ENCODE data around the gene CROCC2.
"Not testable (repeated sequence)": the region's sequence is repeated elsewhere in the genome, so short reads cannot be mapped to it uniquely, and the experiment has no call there.

CROCC2 gene

GRCh38 chr2:240972636-240973521, 66.7 kb downstream of the CROCC2 start:
- TF ChIP-seq PKNOX1 (IDR thresholded peaks at IDR 0.05) = no peak
- TF ChIP-seq LEF1 (IDR thresholded peaks at IDR 0.05; ENCODE audit: borderline replicate concordance) = no peak
- no peak for TF ChIP-seq L3MBTL2 (conservative IDR thresholded peaks at IDR 0.05)
- TF ChIP-seq BHLHE40 (IDR thresholded peaks at IDR 0.05; ENCODE audit: borderline replicate concordance) = no peak
- no peak for TF ChIP-seq CTBP1 (IDR thresholded peaks at IDR 0.05; ENCODE audit: borderline replicate concordance)
- no peak for TF ChIP-seq ELF4 (IDR thresholded peaks at IDR 0.05)
- TF ChIP-seq NFRKB (IDR thresholded peaks at IDR 0.05) = no peak
- no peak for TF ChIP-seq FOXA1 (IDR thresholded peaks at IDR 0.05)
- TF ChIP-seq FOXM1 (IDR thresholded peaks at IDR 0.05; ENCODE audit: borderline replicate concordance) = no peak
- TF ChIP-seq SUZ12 (IDR thresholded peaks at IDR 0.05) = no peak
- TF ChIP-seq TARDBP (IDR thresholded peaks at IDR 0.05) = no peak
- TF ChIP-seq ARNT (IDR thresholded peaks at IDR 0.05) = no peak
- ChIA-PET CTCF (no interaction called here), POLR2A (no interaction called here)
- no peak for DNase-seq (ENCODE audit: extremely low spot score)

GRCh38 chr2:240974771-240975572, 68.8 kb downstream of the CROCC2 start:
- ChIA-PET POLR2A (no interaction called here), CTCF (no interaction called here)
- no peak for DNase-seq (ENCODE audit: extremely low spot score)
- TF ChIP-seq ZNF384 (IDR thresholded peaks at IDR 0.05) (no peak), SUZ12 (IDR thresholded peaks at IDR 0.05) (no peak), CTBP1 (IDR thresholded peaks at IDR 0.05; ENCODE audit: borderline replicate concordance) (no peak), ARNT (IDR thresholded peaks at IDR 0.05) (no peak), ELF4 (IDR thresholded peaks at IDR 0.05) (no peak), FOXM1 (IDR thresholded peaks at IDR 0.05; ENCODE audit: borderline replicate concordance) (no peak)

GRCh38 chr2:240975903-240976302, 69.8 kb downstream of the CROCC2 start:
- DNase-seq (ENCODE audit: extremely low spot score); POLR2A ChIA-PET; CTCF ChIA-PET: not testable (repeated sequence)

- CTCF ChIA-PET = interaction anchor here (0.6 kb wide), 1 partner anchor 67 kb away, joined by 3 read pairs; no protein-coding TSS in a partner anchor
- POLR2A ChIA-PET = no interaction called here
- TF ChIP-seq ARNT (IDR thresholded peaks at IDR 0.05) (no peak), PKNOX1 (IDR thresholded peaks at IDR 0.05) (no peak), ELF4 (IDR thresholded peaks at IDR 0.05) (no peak), BHLHE40 (IDR thresholded peaks at IDR 0.05; ENCODE audit: borderline replicate concordance) (no peak), SUZ12 (IDR thresholded peaks at IDR 0.05) (no peak), FOXA1 (IDR thresholded peaks at IDR 0.05) (no peak), HDGF (IDR thresholded peaks at IDR 0.05; ENCODE audit: borderline replicate concordance) (no peak), TARDBP (IDR thresholded peaks at IDR 0.05) (no peak), FOXK2 (IDR thresholded peaks at IDR 0.05) (no peak), ZNF384 (IDR thresholded peaks at IDR 0.05) (no peak), CTBP1 (IDR thresholded peaks at IDR 0.05; ENCODE audit: borderline replicate concordance) (no peak), FOXM1 (IDR thresholded peaks at IDR 0.05; ENCODE audit: borderline replicate concordance) (no peak)
- DNase-seq (ENCODE audit: extremely low spot score) = no peak
Observed at GRCh38 chr2:240981280-240981679, 75.1 kb downstream of the CROCC2 start.

- no peak for DNase-seq (ENCODE audit: extremely low spot score)
- CTCF ChIA-PET = interaction anchor here (0.6 to 0.7 kb wide), 2 partner anchors 8 to 18 kb away, joined by 3 to 6 read pairs; no protein-coding TSS in a partner anchor
- POLR2A ChIA-PET = no interaction called here
- TF ChIP-seq FOXA1 (IDR thresholded peaks at IDR 0.05) (no peak), PKNOX1 (IDR thresholded peaks at IDR 0.05) (no peak), FOXK2 (IDR thresholded peaks at IDR 0.05) (no peak), SP1 (IDR thresholded peaks at IDR 0.05) (no peak), L3MBTL2 (conservative IDR thresholded peaks at IDR 0.05) (no peak), SUZ12 (IDR thresholded peaks at IDR 0.05) (no peak), BHLHE40 (IDR thresholded peaks at IDR 0.05; ENCODE audit: borderline replicate concordance) (no peak), LEF1 (IDR thresholded peaks at IDR 0.05; ENCODE audit: borderline replicate concordance) (no peak), CTBP1 (IDR thresholded peaks at IDR 0.05; ENCODE audit: borderline replicate concordance) (no peak), ELF4 (IDR thresholded peaks at IDR 0.05) (no peak)
Observed at GRCh38 chr2:240981871-240982800, 76.0 kb downstream of the CROCC2 start.
